WTC11 (cell line): ENCODE measurements around the gene LMF2. TPM values are rescaled to one million over a fixed set of nuclear protein-coding genes. Genes with fewer than 3 reads are reported as not detected.
A peak's percentile ranks its signal among the peaks of the same experiment; 100 is the strongest.

ENCODE experiments used
- ATAC-seq: fragments of 200-7000 bp; cut with Tn5 transposase; 2 replicates; pipeline ENCODE4 v1.10.0; 2021; ENCODE audit warnings: mild to moderate bottlenecking, moderate library complexity
- CTCF ChIA-PET: fragments of 300-600 bp; sonication (Branson Sonifier 250); formaldehyde crosslinking; loops from one replicate; lab custom pipeline; 2021; ENCODE audit warnings: antibody characterized with exemption; lab: Charles Lee
- POLR2A ChIA-PET: fragments of 350-600 bp; sonication (Branson Sonifier 250); formaldehyde crosslinking; loops from one replicate; lab custom pipeline; 2021; ENCODE audit warnings: antibody characterized with exemption; lab: Charles Lee
- DNase-seq: peaks from one replicate; pipeline ENCODE4 v3.0.0; 2021; ENCODE audit warnings: low spot score
- H3K27ac Mint-ChIP-seq: 2 replicates; pipeline ENCODE4 v1.8.0; 2021; ENCODE audit warnings: mixed read lengths
- H3K27me3 Mint-ChIP-seq: 2 replicates; pipeline ENCODE4 v1.8.0; 2021; ENCODE audit warnings: low read depth, mild to moderate bottlenecking, moderate library complexity, mixed read lengths
- H3K36me3 Mint-ChIP-seq: 2 replicates; pipeline ENCODE4 v1.8.0; 2021; ENCODE audit warnings: mixed read lengths
- H3K4me1 Mint-ChIP-seq: 2 replicates; pipeline ENCODE4 v1.8.0; 2022; ENCODE audit warnings: mixed read lengths
- H3K4me3 Mint-ChIP-seq: 2 replicates; pipeline ENCODE4 v1.8.0; 2021; ENCODE audit warnings: mild to moderate bottlenecking, moderate library complexity, mixed read lengths
- H3K9me3 Mint-ChIP-seq: 2 replicates; pipeline ENCODE4 v1.8.0; 2021; ENCODE audit warnings: mixed read lengths
- ATF1 ChIP-seq: sonication (generic); formaldehyde crosslinking; IDR thresholded peaks from 2 replicates; pipeline ENCODE4 v1.8.1; 2023; ENCODE audit warnings: mild to moderate bottlenecking, moderate library complexity, missing genetic modification reagents
- HMGA2 ChIP-seq: fragments of 250-450 bp; sonication (Bioruptor Pico); IDR thresholded peaks from 2 replicates; pipeline ENCODE4 v1.4.0; 2021; ENCODE audit warnings: mild to moderate bottlenecking, moderate library complexity
- IRF2 ChIP-seq: sonication (generic); formaldehyde crosslinking; IDR thresholded peaks from 2 replicates; pipeline ENCODE4 v1.8.0; 2022; ENCODE audit warnings: low read depth, missing genetic modification reagents, borderline replicate concordance
- NFE2L1 ChIP-seq: sonication (generic); formaldehyde crosslinking; IDR thresholded peaks from 2 replicates; pipeline ENCODE4 v1.8.1; 2023; ENCODE audit warnings: missing genetic modification reagents
- NR3C1 ChIP-seq: sonication (generic); formaldehyde crosslinking; conservative IDR thresholded peaks from 2 replicates; pipeline ENCODE4 v1.8.1; 2023; ENCODE audit warnings: low read depth, mild to moderate bottlenecking, missing genetic modification reagents
- TP53 ChIP-seq: sonication (generic); formaldehyde crosslinking; IDR thresholded peaks from 2 replicates; pipeline ENCODE4 v1.8.1; 2023; ENCODE audit warnings: mild to moderate bottlenecking, missing genetic modification reagents
- ZNF423 ChIP-seq: fragments of 250-450 bp; sonication (Bioruptor Pico); IDR thresholded peaks from 2 replicates; pipeline ENCODE4 v2.1.2; 2022; ENCODE audit warnings: mild to moderate bottlenecking, moderate library complexity
- total RNA-seq: library from RNA; stranded (reverse); gene quantifications from 3 replicates; pipeline ENCODE4 v1.2.3, GENCODE V29; 2021
- TF ChIP-seq, protein P1 (sequence below): sonication (generic); formaldehyde crosslinking; IDR thresholded peaks from 2 replicates; pipeline ENCODE4 v1.8.0; 2022; ENCODE audit warnings: mild to moderate bottlenecking, missing genetic modification reagents
- TF ChIP-seq, protein P2 (sequence below): fragments of 250-450 bp; sonication (Bioruptor Pico); IDR thresholded peaks from 2 replicates; pipeline ENCODE4 v1.9.0; 2021; ENCODE audit warnings: mild to moderate bottlenecking, borderline replicate concordance
- TF ChIP-seq, protein P3 (sequence below): sonication (generic); formaldehyde crosslinking; IDR thresholded peaks from 2 replicates; pipeline ENCODE4 v1.8.0; 2022; ENCODE audit warnings: mild to moderate bottlenecking, missing genetic modification reagents
- TF ChIP-seq, protein P4 (sequence below): sonication (generic); formaldehyde crosslinking; IDR thresholded peaks from 2 replicates; pipeline ENCODE4 v1.8.1; 2023; ENCODE audit warnings: mild to moderate bottlenecking, missing genetic modification reagents, borderline replicate concordance
- TF ChIP-seq, protein P5 (sequence below): fragments of 250-450 bp; sonication (Bioruptor Pico); conservative IDR thresholded peaks from 2 replicates; pipeline ENCODE4 v1.9.0; 2021; ENCODE audit warnings: mild to moderate bottlenecking
- TF ChIP-seq, protein P6 (sequence below): sonication (generic); formaldehyde crosslinking; IDR thresholded peaks from 2 replicates; pipeline ENCODE4 v1.8.1; 2023; ENCODE audit warnings: mild to moderate bottlenecking, missing genetic modification reagents, moderate library complexity

The LMF2 gene
- total RNA-seq, 1 experiment from 2014 or later = 43.7 TPM

DNA sequence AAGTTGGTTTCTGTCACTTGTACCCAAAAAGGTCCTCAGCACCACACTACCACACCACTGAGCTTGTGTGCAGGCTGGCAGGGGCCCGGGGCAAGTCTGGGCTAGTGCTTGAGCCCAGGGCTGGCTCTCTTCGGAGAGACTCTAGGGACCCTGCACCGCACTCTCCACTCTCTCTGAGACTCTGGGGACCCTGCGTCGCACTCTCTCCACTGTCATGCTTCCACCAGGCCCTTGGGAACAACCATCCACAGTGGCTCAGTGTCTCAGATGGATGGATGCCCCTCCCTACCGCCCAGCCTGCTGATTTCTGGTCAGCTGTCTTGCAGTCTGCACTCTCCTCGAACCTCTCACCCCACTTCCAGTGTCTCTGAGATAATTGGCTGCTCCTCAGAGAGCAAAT is 30.6 kb downstream of the LMF2 start:
- CTCF ChIA-PET = interaction anchor here (1.1 to 1.2 kb wide), 2 partner anchors 31 to 77 kb away, joined by 3 to 4 read pairs; partner anchors contain the start of genes LMF2 and NCAPH2
- no peak for TF ChIP-seq NR3C1 (CRISPR knock-in tag)
- TF ChIP-seq, protein P1, sequence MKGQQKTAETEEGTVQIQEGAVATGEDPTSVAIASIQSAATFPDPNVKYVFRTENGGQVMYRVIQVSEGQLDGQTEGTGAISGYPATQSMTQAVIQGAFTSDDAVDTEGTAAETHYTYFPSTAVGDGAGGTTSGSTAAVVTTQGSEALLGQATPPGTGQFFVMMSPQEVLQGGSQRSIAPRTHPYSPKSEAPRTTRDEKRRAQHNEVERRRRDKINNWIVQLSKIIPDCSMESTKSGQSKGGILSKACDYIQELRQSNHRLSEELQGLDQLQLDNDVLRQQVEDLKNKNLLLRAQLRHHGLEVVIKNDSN (CRISPR knock-in tag) = no peak
- TF ChIP-seq ATF1 (CRISPR knock-in tag) = no peak
- TF ChIP-seq, protein P2, sequence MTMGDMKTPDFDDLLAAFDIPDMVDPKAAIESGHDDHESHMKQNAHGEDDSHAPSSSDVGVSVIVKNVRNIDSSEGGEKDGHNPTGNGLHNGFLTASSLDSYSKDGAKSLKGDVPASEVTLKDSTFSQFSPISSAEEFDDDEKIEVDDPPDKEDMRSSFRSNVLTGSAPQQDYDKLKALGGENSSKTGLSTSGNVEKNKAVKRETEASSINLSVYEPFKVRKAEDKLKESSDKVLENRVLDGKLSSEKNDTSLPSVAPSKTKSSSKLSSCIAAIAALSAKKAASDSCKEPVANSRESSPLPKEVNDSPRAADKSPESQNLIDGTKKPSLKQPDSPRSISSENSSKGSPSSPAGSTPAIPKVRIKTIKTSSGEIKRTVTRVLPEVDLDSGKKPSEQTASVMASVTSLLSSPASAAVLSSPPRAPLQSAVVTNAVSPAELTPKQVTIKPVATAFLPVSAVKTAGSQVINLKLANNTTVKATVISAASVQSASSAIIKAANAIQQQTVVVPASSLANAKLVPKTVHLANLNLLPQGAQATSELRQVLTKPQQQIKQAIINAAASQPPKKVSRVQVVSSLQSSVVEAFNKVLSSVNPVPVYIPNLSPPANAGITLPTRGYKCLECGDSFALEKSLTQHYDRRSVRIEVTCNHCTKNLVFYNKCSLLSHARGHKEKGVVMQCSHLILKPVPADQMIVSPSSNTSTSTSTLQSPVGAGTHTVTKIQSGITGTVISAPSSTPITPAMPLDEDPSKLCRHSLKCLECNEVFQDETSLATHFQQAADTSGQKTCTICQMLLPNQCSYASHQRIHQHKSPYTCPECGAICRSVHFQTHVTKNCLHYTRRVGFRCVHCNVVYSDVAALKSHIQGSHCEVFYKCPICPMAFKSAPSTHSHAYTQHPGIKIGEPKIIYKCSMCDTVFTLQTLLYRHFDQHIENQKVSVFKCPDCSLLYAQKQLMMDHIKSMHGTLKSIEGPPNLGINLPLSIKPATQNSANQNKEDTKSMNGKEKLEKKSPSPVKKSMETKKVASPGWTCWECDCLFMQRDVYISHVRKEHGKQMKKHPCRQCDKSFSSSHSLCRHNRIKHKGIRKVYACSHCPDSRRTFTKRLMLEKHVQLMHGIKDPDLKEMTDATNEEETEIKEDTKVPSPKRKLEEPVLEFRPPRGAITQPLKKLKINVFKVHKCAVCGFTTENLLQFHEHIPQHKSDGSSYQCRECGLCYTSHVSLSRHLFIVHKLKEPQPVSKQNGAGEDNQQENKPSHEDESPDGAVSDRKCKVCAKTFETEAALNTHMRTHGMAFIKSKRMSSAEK = no peak
- TF ChIP-seq, protein P3, sequence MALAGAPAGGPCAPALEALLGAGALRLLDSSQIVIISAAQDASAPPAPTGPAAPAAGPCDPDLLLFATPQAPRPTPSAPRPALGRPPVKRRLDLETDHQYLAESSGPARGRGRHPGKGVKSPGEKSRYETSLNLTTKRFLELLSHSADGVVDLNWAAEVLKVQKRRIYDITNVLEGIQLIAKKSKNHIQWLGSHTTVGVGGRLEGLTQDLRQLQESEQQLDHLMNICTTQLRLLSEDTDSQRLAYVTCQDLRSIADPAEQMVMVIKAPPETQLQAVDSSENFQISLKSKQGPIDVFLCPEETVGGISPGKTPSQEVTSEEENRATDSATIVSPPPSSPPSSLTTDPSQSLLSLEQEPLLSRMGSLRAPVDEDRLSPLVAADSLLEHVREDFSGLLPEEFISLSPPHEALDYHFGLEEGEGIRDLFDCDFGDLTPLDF (CRISPR knock-in tag) = no peak
- TF ChIP-seq NFE2L1 (CRISPR knock-in tag) = no peak
- TF ChIP-seq, protein P4, sequence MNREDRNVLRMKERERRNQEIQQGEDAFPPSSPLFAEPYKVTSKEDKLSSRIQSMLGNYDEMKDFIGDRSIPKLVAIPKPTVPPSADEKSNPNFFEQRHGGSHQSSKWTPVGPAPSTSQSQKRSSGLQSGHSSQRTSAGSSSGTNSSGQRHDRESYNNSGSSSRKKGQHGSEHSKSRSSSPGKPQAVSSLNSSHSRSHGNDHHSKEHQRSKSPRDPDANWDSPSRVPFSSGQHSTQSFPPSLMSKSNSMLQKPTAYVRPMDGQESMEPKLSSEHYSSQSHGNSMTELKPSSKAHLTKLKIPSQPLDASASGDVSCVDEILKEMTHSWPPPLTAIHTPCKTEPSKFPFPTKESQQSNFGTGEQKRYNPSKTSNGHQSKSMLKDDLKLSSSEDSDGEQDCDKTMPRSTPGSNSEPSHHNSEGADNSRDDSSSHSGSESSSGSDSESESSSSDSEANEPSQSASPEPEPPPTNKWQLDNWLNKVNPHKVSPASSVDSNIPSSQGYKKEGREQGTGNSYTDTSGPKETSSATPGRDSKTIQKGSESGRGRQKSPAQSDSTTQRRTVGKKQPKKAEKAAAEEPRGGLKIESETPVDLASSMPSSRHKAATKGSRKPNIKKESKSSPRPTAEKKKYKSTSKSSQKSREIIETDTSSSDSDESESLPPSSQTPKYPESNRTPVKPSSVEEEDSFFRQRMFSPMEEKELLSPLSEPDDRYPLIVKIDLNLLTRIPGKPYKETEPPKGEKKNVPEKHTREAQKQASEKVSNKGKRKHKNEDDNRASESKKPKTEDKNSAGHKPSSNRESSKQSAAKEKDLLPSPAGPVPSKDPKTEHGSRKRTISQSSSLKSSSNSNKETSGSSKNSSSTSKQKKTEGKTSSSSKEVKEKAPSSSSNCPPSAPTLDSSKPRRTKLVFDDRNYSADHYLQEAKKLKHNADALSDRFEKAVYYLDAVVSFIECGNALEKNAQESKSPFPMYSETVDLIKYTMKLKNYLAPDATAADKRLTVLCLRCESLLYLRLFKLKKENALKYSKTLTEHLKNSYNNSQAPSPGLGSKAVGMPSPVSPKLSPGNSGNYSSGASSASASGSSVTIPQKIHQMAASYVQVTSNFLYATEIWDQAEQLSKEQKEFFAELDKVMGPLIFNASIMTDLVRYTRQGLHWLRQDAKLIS (CRISPR knock-in tag) = no peak
- no peak for TF ChIP-seq ZNF423
- TF ChIP-seq, protein P5, sequence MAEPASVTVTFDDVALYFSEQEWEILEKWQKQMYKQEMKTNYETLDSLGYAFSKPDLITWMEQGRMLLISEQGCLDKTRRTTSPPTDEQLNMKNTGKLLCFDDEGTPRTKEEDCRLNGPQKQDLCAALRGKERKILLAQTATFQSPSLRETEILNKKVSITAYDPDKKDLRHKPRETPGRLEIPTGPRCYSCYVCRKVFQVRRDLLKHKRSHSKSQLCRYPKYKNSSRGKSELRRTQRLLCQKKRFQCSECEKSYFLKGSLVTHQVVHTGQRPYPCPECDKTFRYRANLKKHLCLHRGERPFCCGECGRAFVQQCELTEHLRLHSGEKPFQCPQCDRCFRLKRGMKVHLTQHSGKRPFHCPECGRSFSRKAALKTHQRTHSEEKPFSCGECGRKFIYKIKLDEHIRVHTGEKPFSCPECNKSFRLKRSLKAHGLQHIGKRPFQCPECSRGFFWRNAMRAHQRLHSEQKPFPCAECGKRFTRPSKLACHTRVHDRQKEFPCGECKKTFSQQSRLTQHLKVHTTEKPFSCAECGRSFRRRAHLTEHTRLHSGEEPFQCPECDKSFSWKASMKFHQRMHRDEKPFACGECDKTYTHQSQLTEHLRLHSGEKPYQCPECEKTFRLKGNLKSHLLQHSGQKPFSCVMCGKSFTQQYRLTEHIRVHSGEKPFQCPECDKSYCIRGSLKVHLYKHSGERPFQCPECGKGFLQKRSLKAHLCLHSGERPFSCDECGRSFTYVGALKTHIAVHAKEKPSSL (CRISPR knock-in tag) = no peak
- TF ChIP-seq, all 79 proteins: peak for 0
- Mint-ChIP-seq H3K4me1 (peaks cover 33% of the 10 kb centered on the region), H3K4me3 (0 out of 2 replicates have a peak overlapping the region, but pooled peaks have one; percentile 11), H3K27ac (peak overlapping the region; percentile 5; the same call in 1 of the 2 replicates), H3K9me3 (no peaks in the 10 kb centered on the region), H3K27me3 (peaks cover 40% of the 10 kb centered on the region), H3K36me3 (no peaks in the 10 kb centered on the region)
- ATAC-seq = no peak
- POLR2A ChIA-PET = no interaction called here
- DNase-seq = no peak

DNA sequence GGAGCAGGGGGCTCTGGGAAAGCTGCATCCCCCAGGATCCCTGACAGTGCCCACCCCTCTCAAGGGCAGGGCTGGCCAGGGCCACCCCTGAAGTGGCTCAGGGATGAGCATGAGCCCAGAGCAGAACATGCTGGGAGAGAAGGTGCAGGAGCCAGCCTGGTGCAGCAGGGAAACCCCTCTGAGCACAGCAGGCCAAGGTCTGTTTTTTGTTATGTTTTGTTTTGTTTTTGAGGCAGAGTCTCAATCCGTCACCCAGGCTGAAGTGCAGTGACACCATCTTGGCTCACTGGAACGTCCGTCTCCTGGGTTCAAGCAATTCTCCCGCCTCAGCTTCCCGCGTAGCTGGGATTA is 31.9 kb downstream of the LMF2 start:
- H3K4me3 Mint-ChIP-seq = peak overlapping the region; percentile 59

More for the DNA sequence above, 31.9 kb downstream of the LMF2 start:
- DNase-seq = no peak
- POLR2A ChIA-PET = no interaction called here
- Mint-ChIP-seq H3K9me3 (no peaks in the 10 kb centered on the region), H3K27ac (peak overlapping the region; percentile 76; the same call in 1 of the 2 replicates)
- TF ChIP-seq TP53 (CRISPR knock-in tag) = 0 out of 2 replicates have a peak, but pooled peaks have one; percentile 23
- TF ChIP-seq IRF2 (CRISPR knock-in tag) = no peak
- TF ChIP-seq HMGA2 (CRISPR knock-in tag) = no peak
- TF ChIP-seq, protein P6, sequence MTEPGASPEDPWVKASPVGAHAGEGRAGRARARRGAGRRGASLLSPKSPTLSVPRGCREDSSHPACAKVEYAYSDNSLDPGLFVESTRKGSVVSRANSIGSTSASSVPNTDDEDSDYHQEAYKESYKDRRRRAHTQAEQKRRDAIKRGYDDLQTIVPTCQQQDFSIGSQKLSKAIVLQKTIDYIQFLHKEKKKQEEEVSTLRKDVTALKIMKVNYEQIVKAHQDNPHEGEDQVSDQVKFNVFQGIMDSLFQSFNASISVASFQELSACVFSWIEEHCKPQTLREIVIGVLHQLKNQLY (CRISPR knock-in tag) = no peak
- TF ChIP-seq, all 79 proteins: peak for 1
- CTCF ChIA-PET = no interaction called here
- H3K4me1 Mint-ChIP-seq = peaks cover 38% of the 10 kb centered on the region
- H3K36me3 Mint-ChIP-seq = no peaks in the 10 kb centered on the region
- no peak for ATAC-seq
- H3K27me3 Mint-ChIP-seq = peaks cover 37% of the 10 kb centered on the region
